Stimulated activated memory B cell treated with anti-CD40 and anti-IgM and Interleukin-4, amounts not matched to agents 10 μg/mL and 1 μg/mL and 100 μg/mL, for 72 hours (primary cell): ENCODE data around the gene TRIM69.
"Not testable (repeated sequence)": the region's sequence is repeated elsewhere in the genome, so short reads cannot be mapped to it uniquely, and the experiment has no call there.

ENCODE experiments used
- ATAC-seq: fragments of 150-1000 bp; cut with Tn5 transposase; 2 replicates; pipeline ENCODE4 v1.10.0; 2021
- H3K27ac Mint-ChIP-seq: one replicate; pipeline ENCODE4 v1.8.0; 2022; ENCODE audit warnings: mild to moderate bottlenecking, mixed read lengths
- H3K27me3 Mint-ChIP-seq: one replicate; pipeline ENCODE4 v1.8.0; 2022; ENCODE audit warnings: mixed read lengths
- H3K36me3 Mint-ChIP-seq: one replicate; pipeline ENCODE4 v1.8.0; 2022; ENCODE audit warnings: mixed read lengths
- H3K4me1 Mint-ChIP-seq: one replicate; pipeline ENCODE4 v1.8.0; 2022; ENCODE audit warnings: mixed read lengths
- H3K4me3 Mint-ChIP-seq: one replicate; pipeline ENCODE4 v1.8.0; 2022; ENCODE audit warnings: mild to moderate bottlenecking, moderate library complexity, mixed read lengths
- H3K9me3 Mint-ChIP-seq: one replicate; pipeline ENCODE4 v1.8.0; 2022; ENCODE audit warnings: mixed read lengths

TRIM69 gene

DNA sequence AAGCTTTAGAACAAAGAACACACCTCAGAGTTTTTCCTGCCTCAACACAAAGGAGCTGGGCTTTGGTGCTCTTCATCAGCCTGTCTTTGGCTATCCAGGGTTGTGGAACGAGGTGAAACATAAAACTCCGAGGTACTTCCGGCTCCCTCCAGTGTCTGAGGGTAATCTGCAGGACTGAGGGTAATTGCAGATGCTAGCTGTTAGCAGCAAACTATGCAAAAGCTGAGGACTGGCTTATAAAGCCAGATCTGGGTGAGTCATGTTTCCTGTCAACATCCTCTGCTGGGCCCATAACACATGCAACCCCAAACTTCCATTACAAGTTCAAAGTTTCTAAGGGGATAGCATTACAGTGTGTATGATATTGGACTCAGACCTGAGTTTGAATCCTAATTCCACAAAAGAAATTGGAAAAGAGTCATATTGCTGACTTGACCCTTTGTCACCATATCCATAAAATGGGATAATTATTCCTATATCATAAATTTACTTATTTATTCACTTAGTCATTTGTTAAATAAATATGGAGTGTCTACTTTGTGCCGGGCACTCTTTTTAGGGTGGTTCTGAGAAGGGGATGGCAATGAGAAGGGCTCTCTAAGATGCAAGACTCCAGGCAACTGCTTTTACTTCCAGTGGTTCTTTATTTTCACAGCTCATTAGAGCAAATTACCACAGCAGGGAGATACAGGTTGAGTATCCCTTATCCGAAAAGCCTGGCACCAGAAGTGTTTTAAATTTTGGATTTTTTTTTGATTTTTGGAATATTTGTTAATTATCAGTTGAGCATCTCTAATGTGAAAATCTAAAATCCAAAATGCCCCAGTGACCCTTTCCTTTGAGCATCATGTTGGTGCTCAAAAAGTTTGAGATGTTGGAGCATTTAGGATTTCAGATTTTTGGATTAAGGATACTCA is 9.5 kb upstream of the TRIM69 start:
- H3K27ac Mint-ChIP-seq: peak overlapping the region; percentile 98
- H3K36me3 Mint-ChIP-seq: no peaks in the 10 kb centered on the region
- no peaks in the 10 kb centered on the region for H3K27me3 Mint-ChIP-seq
- peaks cover 63% of the 10 kb centered on the region for H3K4me1 Mint-ChIP-seq
- ATAC-seq: peak; percentile 76
- H3K9me3 Mint-ChIP-seq: no peaks in the 10 kb centered on the region
- peak overlapping the region; percentile 92 for H3K4me3 Mint-ChIP-seq

DNA sequence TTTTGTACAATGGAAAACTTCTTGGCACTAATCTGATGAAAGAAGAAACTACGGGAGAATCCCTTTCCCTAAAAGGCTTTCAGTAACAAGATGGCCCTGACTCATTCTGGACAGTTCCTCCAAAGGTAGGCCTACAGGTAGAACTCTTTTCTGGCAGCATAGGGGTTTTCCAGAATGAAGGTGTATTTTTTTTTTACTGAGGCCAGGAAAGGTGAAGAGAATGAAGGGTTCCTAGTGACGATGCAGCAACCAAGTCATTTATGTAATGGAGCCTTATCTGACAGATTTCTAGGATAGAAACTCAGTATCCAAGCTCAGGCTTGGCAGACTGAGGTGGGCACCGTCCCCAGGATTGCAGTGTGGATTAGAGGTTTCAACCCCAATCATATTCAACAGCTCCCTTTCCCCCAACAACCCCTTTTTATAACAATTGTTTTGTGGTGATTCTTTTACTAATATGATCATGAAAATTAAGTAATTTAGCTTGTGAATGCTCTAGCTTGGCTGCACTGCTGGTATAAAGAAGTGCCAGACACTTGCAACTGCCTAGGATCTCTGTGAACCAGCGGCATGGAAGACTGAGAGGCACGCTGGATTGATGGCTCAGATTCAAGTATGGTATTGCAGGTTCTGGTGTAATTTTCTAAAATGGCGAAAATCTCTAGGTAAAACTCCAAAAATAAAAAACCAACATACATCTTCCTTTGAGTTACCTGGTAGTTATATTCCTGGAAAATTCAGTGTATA is 8.7 kb upstream of the TRIM69 start:
- Mint-ChIP-seq H3K27me3 (no peaks in the 10 kb centered on the region), H3K4me1 (peaks cover 65% of the 10 kb centered on the region), H3K27ac (peak overlapping the region; percentile 98), H3K36me3 (peaks cover 5% of the 10 kb centered on the region), H3K4me3 (peak overlapping the region; percentile 34), H3K9me3 (no peaks in the 10 kb centered on the region)
- no peak for ATAC-seq

DNA sequence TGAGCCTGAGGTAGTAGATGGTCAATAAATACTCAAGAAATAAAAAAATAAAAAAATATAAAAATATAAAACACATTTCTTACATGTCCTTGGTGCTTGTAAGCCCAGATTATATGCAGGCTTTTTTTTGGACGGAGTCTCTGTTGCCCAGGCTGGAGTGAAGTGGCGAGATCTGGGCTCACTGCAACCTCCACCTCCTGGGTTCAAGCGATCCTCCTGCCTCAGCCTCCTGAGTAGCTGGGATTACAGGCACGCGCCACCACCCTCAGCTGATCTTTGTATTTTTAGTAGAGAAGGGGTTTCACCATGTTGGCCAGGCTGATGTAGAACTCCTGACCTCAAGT is 8.1 kb upstream of the TRIM69 start:
- H3K36me3 Mint-ChIP-seq, ATAC-seq, H3K27me3 Mint-ChIP-seq, H3K9me3 Mint-ChIP-seq: not testable (repeated sequence)
- peak overlapping the region; percentile 98 for H3K27ac Mint-ChIP-seq
- peaks cover 65% of the 10 kb centered on the region for H3K4me1 Mint-ChIP-seq
- peak overlapping the region; percentile 99 for H3K4me3 Mint-ChIP-seq

DNA sequence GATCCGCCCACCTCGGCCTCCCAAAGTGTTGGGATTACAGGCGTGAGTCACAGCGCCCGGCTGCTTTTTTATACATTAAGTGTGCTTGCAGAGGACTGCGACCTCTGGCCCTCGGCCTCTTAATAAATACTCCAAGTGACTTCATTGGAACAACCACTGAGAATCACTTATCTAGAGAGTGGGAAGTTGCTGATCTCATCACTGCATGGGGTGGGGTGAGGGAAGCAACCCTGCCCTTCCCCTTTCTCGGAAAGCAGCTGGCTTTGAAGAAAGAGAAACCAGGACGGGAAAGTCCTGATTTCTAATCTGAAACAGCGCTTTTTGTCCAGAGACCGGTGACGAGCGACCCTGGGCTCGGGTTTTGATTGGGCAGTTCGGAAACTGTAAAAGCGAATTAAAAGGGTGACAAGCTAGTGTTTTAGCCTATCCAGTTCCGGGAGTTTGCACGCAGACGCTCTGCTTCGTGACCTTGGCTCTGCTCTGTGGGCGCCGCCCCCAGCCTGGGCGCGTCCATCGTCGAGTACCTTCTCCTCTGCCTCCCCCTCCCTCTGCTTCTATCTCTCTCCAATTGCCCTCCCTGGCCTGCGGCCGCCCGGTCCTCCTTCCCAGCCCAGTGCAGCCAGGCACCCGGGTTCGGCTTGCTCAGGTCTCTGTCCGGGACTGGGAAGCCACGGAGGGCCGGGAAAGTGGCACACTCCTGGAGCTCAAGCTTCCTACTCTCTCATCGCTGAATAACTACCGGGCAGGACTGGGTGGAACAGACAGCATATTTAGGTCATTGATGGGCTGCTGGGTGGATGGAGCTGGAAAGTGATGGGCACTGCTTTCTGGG is 7.5 kb upstream of the TRIM69 start:
- Mint-ChIP-seq H3K4me3 (peak overlapping the region; percentile 99), H3K9me3 (no peaks in the 10 kb centered on the region), H3K36me3 (peaks cover 8% of the 10 kb centered on the region), H3K4me1 (peaks cover 65% of the 10 kb centered on the region), H3K27ac (peak overlapping the region; percentile 98), H3K27me3 (no peaks in the 10 kb centered on the region)
- peak; percentile 90 for ATAC-seq

DNA sequence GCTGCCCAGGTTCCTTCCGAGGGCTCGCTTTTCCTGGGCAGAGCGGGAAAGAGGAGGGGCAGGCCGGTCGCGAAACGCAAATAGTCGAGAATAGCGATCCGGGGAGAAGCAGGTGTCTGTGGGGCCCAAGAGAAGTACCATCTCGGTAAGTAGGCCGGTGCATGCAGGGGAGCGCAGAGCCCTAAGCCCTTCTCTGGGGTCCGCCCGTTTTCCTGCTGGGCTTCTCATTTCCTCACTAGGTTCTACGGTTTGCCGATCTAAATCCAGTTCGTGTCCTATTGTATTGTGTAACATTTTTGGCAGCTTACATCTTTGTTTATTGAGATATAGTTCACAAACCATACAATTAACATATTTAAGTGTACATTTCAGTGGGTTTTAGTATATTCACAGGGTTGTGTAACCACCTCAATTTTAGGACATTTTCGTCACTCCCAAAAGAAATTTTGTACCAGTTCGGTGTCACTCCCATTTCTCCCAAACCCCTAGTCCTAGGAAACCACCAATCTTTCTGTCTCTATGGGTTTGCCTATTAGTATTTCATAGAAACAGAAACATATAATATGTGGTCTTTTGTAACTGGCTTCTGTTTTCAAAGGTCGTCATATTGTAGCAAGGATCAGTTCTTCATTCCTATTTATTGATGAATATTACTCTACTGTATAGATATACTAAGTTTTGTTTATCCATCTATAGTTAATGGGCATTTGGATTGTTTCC is 6.8 kb upstream of the TRIM69 start:
- peak overlapping the region; percentile 98 for H3K27ac Mint-ChIP-seq
- H3K9me3 Mint-ChIP-seq: no peaks in the 10 kb centered on the region
- peak; percentile 24 for ATAC-seq
- peak overlapping the region; percentile 99 for H3K4me3 Mint-ChIP-seq
- H3K36me3 Mint-ChIP-seq: peaks cover 10% of the 10 kb centered on the region
- peaks cover 60% of the 10 kb centered on the region for H3K4me1 Mint-ChIP-seq
- no peaks in the 10 kb centered on the region for H3K27me3 Mint-ChIP-seq

DNA sequence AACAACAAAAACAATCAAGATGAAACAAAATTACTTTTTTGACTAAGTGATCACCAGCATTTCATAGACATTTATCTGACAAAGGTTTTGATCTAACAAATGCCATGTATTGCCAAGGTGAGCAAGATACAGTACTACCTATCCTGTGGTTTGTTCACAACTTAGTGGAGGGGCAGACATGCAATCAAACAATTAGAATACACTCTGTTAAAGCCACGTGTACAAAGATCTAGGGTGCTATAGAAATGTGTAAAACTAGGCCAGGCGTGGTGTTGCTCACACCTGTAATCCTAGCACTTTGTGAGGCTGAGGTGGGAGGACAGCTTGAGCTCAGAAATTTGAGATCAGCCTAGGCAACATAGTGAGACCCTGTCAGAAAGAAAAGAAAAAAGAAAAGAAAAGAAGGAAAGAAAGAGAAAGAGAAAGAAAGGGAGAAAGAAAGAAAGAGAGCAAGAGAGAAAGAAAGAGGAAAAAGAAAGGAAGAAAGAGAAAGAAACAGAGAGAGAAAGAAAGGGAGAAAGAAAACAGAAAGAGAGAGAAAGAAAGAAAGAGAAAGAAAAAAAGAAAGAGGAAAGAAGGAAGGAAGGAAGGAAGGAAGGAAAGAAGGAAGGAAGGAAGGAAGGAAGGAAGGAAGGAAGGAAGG is 1.4 kb upstream of the TRIM69 start:
- peak overlapping the region; percentile 64 for H3K4me3 Mint-ChIP-seq
- peaks cover 51% of the 10 kb centered on the region for H3K4me1 Mint-ChIP-seq
- ATAC-seq: no peak
- H3K27me3 Mint-ChIP-seq: no peaks in the 10 kb centered on the region
- H3K36me3 Mint-ChIP-seq: peaks cover 10% of the 10 kb centered on the region
- peak overlapping the region; percentile 92 for H3K27ac Mint-ChIP-seq
- no peaks in the 10 kb centered on the region for H3K9me3 Mint-ChIP-seq

DNA sequence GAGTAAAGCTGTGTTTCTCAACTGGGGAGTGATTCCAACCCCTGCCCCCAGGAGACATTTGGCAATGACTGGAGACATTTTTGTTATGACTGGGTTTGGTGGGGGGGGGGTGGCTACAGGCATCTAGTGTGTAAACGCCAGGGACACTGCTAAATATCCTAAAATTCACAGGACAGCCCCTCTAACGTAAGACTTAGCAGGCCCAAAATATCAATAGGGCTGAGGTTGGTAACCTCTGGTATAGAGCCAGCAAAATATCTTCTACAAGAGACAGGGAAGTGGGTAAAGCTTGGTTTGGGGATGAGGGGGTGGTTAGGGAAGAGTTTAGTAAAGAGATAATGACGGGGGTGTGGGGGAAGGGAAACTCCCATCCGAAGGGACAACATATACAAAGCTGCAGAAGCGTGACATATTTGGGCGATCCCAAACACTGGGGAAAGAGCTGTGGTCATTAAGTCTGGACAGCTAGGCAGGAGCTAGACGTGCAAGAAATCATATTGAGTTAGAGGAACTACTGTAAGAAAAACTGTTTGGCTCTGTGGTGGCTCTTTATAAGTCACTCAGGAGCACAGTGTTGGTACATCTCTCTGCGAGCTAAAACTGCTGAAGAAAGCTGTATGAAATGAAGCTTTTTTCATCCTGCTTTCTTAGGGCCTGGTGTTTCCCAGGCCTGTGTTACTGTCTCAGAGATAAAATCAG is 697 bp upstream of the TRIM69 start:
- H3K36me3 Mint-ChIP-seq: peaks cover 10% of the 10 kb centered on the region
- H3K27me3 Mint-ChIP-seq: no peaks in the 10 kb centered on the region
- H3K27ac Mint-ChIP-seq: peak overlapping the region; percentile 92
- H3K4me3 Mint-ChIP-seq: peak overlapping the region; percentile 64
- ATAC-seq: peak; percentile 90
- peaks cover 51% of the 10 kb centered on the region for H3K4me1 Mint-ChIP-seq
- no peaks in the 10 kb centered on the region for H3K9me3 Mint-ChIP-seq

DNA sequence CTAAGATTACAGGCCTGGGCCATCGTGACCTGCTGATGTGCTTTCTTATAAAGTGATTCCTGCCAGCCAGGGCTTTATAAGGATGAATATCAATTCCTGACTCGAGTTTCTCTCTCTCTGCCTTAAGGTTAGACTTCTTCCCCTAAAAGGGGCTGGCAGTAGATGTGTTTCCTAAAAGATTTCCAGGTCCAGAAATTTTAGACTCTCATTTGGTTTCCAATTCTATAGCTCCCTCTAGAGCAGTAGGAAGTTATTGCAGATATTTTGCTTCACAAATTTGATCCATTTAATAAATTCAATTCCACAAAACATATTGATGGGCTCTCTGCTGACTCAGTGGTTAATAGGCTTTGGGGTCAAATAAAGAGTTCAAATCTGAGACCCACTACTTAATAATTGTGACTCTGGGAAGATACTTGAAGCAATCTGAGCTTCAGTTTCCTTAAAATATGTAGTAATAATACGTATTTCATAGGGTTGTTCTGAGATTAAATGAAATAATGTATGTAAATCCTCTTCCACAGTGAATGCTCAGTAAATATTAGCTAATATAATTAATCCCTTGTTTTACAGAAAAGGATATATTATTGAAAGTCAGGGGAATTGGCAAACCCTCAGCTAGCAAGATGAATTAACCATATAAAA is 2.1 kb downstream of the TRIM69 start:
- peak overlapping the region; percentile 92 for H3K27ac Mint-ChIP-seq
- H3K9me3 Mint-ChIP-seq: no peaks in the 10 kb centered on the region
- H3K36me3 Mint-ChIP-seq: peaks cover 5% of the 10 kb centered on the region
- H3K4me3 Mint-ChIP-seq: peak overlapping the region; percentile 18
- H3K27me3 Mint-ChIP-seq: no peaks in the 10 kb centered on the region
- peaks cover 34% of the 10 kb centered on the region for H3K4me1 Mint-ChIP-seq
- ATAC-seq: no peak

DNA sequence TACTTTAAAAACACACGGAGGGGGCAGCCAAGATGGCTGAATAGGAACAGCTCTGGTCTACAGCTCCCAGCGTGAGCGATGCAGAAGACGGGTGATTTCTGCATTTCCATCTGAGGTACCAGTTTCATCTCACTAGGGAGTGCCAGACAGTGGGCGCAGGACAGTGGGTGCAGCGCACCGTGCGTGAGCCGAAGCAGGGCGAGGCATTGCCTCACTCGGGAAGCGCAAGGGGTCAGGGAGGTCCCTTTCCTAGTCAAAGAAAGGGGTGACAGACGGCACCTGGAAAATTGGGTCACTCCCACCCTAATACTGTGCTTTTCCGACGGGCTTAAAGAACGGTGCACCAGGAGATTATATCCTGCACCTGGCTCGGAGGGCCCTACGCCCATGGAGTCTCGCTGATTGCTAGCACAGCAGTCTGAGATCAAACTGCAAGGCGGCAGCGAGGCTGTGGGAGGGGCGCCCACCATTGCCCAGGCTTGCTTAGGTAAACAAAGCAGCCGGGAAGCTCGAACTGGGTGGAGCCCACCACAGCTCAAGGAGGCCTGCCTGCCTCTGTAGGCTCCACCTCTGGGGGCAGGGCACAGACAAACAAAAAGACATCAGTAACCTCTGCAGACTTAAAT is 3.0 kb downstream of the TRIM69 start:
- H3K4me3 Mint-ChIP-seq, ATAC-seq, H3K27ac Mint-ChIP-seq, H3K9me3 Mint-ChIP-seq, H3K36me3 Mint-ChIP-seq, H3K27me3 Mint-ChIP-seq: not testable (repeated sequence)
- H3K4me1 Mint-ChIP-seq: peaks cover 29% of the 10 kb centered on the region

DNA sequence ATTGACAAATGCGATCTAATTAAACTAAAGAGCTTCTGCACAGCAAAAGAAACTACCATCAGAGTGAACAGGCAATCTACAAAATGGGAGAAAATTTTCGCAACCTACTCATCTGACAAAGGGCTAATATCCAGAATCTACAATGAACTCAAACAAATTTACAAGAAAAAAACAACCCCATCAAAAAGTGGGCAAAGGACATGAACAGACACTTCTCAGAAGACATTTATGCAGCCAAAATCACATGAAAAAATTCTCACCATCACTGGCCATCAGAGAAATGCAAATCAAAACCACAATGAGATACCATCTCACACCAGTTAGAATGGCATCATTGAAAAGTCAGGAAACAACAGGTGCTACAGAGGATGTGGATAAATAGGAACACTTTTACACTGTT is 7.1 kb downstream of the TRIM69 start:
- not testable (repeated sequence) for H3K27me3 Mint-ChIP-seq, H3K4me1 Mint-ChIP-seq, H3K4me3 Mint-ChIP-seq, H3K9me3 Mint-ChIP-seq, ATAC-seq, H3K36me3 Mint-ChIP-seq, H3K27ac Mint-ChIP-seq

DNA sequence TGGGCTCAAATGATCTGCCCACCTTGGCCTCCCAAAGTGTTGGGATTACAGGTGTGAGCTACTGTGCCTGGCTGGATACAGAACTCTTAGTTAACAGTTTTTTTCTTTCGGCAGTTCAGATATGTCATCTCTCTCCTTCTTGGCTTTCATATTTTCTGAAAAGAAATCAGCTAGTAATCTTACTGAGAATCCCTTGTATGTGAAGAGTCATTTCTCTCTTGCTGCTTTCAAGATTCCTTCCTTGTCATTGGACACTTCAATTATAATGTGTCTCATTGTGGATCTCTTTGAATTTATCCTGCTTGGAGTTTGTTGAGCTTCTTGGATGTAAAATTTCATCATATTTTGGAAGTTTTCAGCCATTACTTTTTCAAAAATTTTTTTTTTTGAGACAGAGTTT is 17.0 kb downstream of the TRIM69 start:
- ATAC-seq: no peak
- Mint-ChIP-seq H3K27ac (no peak overlapping the region), H3K4me3 (no peak overlapping the region), H3K27me3 (no peaks in the 10 kb centered on the region), H3K36me3 (peaks cover 52% of the 10 kb centered on the region), H3K4me1 (no peaks in the 10 kb centered on the region), H3K9me3 (peaks cover 9% of the 10 kb centered on the region)

DNA sequence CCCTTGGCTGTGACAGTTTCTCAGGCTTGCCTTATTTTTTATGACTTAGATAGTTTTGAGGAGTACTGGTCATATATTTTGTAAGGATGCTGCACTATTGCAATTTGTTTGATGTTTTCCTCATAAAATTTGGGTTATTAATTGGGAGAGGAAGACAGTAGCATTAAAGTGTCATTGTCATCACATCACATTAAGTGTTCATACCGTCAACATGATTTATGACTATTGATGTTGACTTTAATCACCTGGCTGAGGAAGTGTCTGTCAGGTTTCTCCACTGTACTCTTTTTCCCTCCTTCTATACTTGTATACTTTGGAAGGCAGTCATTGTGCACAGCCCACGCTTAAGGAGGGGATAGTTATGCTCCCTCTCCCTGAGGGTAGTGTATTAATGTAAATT is 26.9 kb downstream of the TRIM69 start:
- Mint-ChIP-seq H3K27ac (no peak overlapping the region), H3K36me3 (peaks cover 13% of the 10 kb centered on the region), H3K9me3 (no peaks in the 10 kb centered on the region), H3K27me3 (no peaks in the 10 kb centered on the region), H3K4me1 (no peaks in the 10 kb centered on the region), H3K4me3 (no peak overlapping the region)
- no peak for ATAC-seq

DNA sequence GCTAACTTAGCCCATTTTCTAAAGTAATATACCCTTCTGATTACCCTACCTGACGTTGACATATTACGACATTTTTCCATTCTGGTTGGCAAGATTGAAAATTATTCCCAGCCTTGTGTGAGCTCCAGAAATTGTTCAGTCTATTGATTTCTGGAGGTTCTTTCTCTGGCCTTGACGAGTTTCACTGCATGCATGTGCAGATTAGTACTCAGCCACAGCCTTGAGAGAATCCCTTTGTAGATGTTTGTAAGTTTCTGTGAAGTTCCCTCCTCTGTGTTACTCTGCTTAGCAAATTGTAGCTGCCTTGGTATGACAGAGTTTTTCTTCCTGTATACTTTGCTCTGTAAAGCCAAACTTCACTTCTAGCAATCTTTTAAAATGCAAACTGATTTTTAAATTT is 27.5 kb downstream of the TRIM69 start:
- ATAC-seq: no peak
- no peaks in the 10 kb centered on the region for H3K9me3 Mint-ChIP-seq
- peaks cover 19% of the 10 kb centered on the region for H3K36me3 Mint-ChIP-seq
- H3K27me3 Mint-ChIP-seq: no peaks in the 10 kb centered on the region
- H3K4me1 Mint-ChIP-seq: no peaks in the 10 kb centered on the region
- no peak overlapping the region for H3K27ac Mint-ChIP-seq
- H3K4me3 Mint-ChIP-seq: no peak overlapping the region
